Fibroblast of lung (primary cell): Measurements from ENCODE around the gene RERE.

Source experiments
- CTCF ChIP-seq, 2 donors: IDR thresholded peaks in 1 of 2; conservative IDR thresholded peaks in 1 of 2; 1 replicate in 1 of 2; 2 replicates in 1 of 2; pipeline ENCODE4 v1.5.1; 2011 to 2012; ENCODE audit warnings: low read length in 2 of 2, control low read depth in 1 of 2, inconsistent platforms in 1 of 2, low read depth in 1 of 2, mild to moderate bottlenecking in 1 of 2
- EZH2 ChIP-seq: IDR thresholded peaks from 2 replicates; pipeline ENCODE4 v1.5.1; 2012; ENCODE audit warnings: low read length, control low read depth, mild to moderate bottlenecking; ENCODE audit errors: missing control alignments

- no peak for TF ChIP-seq CTCF (conservative IDR thresholded peaks at IDR 0.05 in 1 of 2, IDR thresholded peaks at IDR 0.05 in 1 of 2; ENCODE audit: low read depth in 1 of 2, low read length in 2 of 2)
- no peak for TF ChIP-seq EZH2
Measured at GRCh38 chr1:8702472-8702849, 115.0 kb downstream of the RERE start.
